Measurements from ENCODE around the gene SHE.
"Not testable (repeated sequence)": the region's sequence is repeated elsewhere in the genome, so short reads cannot be mapped to it uniquely, and the experiment has no call there.

Gene SHE

DNA sequence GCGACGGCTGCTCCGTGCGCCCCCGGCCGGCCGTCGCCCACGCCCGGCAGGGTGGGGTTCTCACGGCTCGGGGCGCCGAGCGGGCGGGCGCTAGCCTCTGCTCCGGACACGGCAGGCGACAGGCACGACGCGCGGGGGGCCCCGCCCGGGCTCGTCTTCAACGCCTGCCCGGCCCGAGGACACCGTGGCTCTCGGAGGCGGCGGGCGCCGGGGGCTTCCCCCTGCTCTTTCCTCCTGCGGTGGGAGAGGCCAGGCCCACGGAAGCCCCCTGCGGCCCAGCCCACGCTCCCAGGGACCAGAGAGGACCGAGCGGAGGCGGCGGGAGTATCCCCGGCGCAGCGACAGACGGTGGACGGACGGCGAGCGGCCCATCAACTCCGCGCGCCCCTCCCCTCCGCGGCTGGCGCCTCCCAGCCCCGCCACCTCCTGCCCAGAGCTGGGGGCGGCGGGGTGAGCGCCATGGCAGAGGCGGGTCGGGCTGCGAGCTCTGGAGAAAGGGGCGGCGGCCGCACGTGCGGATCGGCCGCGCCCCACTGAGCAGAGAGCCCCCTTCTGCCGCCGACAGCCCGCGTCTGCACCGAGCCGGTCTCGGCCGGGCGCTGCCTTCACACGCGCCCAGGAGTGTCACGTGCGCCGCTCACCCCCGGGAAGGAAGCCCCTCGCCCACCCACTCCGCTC, at the start of gene SHE, which contains the start of gene TDRD10:
Gene SHE (minus strand): TSS at position 347 of the 678 bp plus-strand sequence. CDS start 386 bp downstream, outside the sequence.
Gene TDRD10 (plus strand): TSS at position 154 of the 678 bp plus-strand sequence. CDS start 4,685 bp downstream, outside the sequence.
- DNase-seq (ENCODE audit: low read depth in 2 of 2): no peak

- DNase-seq (ENCODE audit: low read depth in 2 of 2): no peak
These were observed 49.3 kb upstream of the SHE start for GRCh38 chr1:154551474-154551873.

- no peak for DNase-seq (ENCODE audit: low read depth in 2 of 2)
These were observed 48.4 kb upstream of the SHE start for GRCh38 chr1:154550657-154551056.

GRCh38 chr1:154550070-154550469, 47.9 kb upstream of the SHE start:
- DNase-seq (ENCODE audit: low read depth in 2 of 2): no peak

DNA sequence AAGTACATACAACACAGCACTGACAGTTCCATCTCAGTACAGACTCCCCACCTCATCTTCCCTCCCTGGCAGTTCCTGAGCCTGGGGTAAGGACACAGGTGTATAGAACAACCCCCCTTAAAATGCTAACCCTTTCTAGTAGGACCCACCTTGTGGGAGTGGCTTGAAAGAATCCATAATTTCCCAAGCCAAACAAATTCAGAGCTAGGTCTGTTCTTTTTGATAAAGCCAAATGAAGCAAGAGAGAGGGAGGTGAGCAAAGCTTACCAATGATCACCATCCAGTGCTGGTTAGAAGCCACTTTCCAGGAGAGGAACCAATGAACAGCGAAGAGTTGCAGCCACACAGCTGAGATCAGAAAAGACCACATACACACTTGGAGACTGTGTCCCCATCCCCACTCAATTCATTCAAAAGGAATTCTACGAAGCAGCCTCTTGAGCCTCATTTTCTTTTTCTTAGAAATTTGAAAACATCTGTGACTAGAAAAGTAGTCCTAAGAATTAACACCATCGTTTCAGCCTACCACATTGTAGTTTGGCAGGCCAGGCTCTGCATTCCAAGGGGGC, 47.1 kb upstream of the SHE start:
- DNase-seq (ENCODE audit: low read depth in 2 of 2): no peak

DNA sequence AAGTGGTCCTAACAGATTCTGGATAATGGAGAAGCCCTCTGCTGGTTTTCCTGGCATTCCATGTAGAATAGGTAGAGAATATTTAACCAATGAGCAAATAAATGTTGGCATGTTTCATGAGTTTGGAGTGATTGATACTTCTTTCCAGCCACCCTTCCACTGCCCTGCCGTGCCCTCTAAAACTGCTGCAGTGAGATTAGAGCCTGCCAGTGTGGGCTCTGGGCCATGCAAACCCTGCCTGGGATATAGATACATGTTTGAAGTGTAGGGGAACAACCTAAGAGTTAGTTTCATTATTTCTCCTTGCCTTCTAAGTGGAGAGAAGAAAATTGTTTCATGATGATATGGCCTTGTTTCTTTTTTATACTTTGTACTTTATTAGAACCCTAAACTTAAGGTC, 45.8 kb upstream of the SHE start:
- DNase-seq (ENCODE audit: low read depth in 2 of 2): no peak

GRCh38 chr1:154547105-154547732, 45.0 kb upstream of the SHE start:
- DNase-seq (ENCODE audit: low read depth in 2 of 2): no peak

DNA sequence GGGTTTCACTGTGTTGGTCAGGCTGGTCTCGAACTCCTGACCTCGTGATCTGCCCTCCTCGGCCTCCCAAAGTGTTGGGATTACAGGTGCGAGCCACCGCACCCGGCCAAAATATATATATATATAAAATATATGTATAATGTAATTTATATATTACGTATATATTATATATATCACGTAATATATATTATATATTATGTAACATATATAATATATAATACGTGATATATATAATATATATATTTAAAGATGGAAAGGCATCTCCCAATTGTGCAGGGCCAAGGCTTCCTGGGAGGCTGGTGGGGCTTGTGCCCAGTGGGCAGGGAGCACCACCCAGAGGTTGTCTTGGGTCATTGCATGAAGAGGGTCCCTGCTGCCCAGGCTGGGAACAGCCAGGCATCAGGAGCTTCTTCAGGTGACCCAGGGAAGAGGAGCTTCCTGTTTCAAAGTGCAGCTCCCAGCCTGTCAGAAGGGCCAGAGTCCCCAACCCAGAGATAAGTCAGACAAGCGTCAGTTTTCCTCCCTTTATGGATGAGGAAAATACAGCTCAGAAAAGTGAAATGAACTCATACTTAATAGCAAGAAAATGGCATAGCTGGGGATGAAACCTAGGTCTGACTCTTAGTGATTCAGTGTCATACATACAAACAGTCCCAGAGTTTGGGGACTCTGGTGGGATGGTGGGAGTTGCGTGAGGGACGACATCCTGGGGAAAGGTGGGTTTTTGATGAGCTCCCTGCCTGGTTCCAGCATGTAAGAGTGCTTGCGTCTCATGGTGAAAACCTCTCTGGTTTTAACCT, 44.3 kb upstream of the SHE start:
- DNase-seq (ENCODE audit: low read depth in 2 of 2): peak; percentile 24 to 25

- no peak for DNase-seq (ENCODE audit: low read depth in 2 of 2)
These were observed 39.0 kb upstream of the SHE start for GRCh38 chr1:154541231-154541630.

DNA sequence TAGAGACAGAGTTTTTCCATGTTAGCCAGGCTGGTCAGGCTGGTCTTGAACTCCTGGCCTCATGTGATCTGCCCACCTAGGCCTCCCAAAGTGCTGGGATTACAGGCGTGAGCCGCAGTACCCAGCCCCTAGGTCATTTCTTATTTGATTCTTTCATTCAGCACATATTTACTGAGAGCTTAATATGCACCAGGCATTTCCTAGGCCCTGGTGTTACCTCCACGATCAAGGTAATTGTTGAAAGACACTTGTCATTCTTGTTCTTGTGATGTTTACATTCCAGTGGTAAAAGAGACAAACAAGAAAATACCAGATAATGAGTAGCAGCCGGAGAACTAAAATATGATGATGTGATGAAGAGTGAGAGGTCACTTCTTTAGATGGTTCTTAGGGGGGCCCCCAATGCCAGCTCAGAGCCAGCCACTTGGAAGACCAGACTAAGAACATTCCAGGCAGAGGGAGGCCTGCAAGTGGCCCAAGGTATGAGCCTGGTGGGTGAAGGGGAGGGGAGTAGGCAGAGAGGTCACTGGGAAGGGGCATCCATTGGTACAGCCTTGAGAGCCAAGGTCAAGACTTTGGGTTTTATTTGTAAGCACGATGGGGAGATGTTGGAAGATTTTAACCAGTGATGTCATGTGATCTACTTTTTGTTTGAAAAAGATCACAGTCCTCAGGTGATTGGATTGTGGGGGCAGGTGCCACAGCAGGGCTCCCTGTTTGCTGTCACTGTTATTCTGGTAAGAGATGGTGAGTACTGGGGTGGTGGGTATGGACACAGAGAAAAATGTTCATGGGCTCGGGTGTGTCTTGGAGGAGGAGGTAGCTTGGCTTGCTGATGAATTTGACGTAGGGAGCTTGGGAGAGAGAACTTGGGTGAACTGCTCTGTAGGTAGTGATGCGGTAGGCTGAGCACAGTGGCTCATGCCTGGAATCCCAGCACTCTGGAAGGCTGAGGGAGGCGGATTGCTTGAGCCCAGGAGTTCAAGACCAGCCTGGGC, 37.6 kb upstream of the SHE start:
- DNase-seq (ENCODE audit: low read depth in 2 of 2): no peak

DNA sequence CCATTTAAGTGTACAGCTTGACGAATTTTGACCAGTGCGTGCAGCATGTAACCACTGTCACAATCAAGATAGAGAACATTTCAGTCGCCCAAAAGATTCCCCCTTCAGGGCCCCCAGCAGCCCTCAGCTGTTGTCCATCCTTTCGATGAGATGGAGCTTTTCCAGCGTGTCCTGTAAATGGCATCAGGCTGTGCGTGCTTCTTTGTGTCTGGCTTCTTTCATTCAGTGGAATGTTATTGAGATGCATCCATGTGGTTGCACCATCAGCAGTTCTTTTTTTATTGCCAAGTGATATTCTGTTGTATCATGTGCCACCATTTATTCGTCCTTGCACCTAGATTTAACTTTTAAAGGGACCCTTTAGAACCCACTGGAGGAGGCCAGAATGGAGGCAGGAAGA, 34.4 kb upstream of the SHE start:
- DNase-seq (ENCODE audit: low read depth in 2 of 2): no peak

- DNase-seq (ENCODE audit: low read depth in 2 of 2): no peak
These were observed 32.0 kb upstream of the SHE start for GRCh38 chr1:154533952-154534844.

DNA sequence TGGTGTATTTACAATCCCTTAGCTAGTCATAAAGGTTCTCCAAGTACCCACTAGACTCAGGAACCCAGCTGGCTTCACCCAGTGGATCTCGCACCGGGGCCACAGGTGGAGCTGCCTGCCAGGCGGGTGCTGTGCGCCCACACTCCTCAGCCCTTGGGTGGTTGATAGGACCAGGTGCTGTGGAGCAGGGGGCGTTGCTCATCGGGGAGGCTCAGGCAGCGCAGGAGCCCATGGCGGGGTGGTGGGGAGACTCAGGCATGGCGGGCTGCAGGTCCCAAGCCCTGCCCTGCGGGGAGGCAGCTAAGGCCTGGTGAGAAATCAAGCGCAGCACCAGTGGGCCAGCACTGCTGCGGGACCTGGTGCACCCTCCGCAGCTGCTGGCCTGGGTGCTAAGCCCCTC, 29.7 kb upstream of the SHE start:
- not testable (repeated sequence) for DNase-seq (ENCODE audit: low read depth in 2 of 2)

DNA sequence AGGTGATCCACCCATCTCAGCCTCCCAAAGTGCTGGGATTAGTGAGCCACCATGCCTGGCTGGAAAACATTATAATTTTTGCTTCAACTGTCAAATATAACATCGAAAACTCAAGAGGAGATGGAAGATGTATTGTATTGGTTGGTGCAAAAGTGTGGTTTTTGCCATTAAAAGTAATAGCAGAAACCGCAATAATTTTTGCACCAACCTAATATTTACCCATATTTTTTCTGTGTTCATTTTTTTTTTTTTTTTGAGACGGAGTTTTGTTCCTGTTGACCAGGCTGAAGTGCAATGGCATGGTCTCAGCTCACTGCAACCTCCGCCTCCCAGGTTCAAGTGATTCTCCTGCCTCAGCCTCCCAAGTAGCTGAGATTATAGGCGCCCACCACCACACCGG, 27.1 kb upstream of the SHE start:
- DNase-seq (ENCODE audit: low read depth in 2 of 2): no peak

DNA sequence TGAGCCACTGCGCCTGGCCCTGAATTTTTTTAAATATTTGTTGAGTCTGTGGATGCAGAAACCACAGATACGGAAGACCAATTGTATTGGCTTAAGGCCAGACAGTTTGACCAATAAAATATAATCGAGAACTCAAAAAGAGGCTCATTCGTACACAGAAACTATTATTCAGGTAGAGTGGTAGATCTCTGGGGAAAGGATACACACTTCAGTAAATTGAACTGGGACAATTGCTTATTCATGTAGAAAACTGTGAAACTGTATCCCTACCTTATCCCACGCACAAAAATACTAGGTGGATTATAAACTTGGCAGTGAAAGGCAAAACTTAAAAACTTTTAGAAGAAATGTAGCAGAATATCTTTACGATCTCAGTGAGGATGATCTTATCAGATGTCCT, 25.0 kb upstream of the SHE start:
- DNase-seq (ENCODE audit: low read depth in 2 of 2): no peak

- no peak for DNase-seq (ENCODE audit: low read depth in 2 of 2)
These were observed 22.7 kb upstream of the SHE start for GRCh38 chr1:154524881-154525280.

- no peak for DNase-seq (ENCODE audit: low read depth in 2 of 2)
These were observed 19.5 kb upstream of the SHE start for GRCh38 chr1:154521695-154522094.

DNA sequence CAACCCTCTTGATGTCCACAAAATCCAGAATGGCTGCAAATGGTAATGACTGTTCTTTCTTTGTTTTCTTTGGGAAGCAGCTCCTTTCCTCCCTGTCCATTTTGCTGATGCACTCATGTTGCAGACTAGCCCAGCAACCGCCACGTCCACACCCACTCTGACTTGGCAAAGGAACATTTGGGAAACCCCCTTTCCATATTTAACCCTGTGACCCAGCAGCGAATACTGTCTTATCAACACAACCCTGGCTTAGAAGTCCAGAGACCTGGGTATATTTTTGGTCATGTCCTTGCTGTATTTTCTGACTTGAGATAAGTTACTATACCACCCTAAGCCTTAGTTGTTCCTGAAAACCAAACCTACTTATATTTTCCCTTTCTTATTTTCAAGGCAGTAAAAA, 18.1 kb upstream of the SHE start:
- DNase-seq (ENCODE audit: low read depth in 2 of 2): no peak

GRCh38 chr1:154519591-154519991, 17.4 kb upstream of the SHE start:
- no peak for DNase-seq (ENCODE audit: low read depth in 2 of 2)

DNA sequence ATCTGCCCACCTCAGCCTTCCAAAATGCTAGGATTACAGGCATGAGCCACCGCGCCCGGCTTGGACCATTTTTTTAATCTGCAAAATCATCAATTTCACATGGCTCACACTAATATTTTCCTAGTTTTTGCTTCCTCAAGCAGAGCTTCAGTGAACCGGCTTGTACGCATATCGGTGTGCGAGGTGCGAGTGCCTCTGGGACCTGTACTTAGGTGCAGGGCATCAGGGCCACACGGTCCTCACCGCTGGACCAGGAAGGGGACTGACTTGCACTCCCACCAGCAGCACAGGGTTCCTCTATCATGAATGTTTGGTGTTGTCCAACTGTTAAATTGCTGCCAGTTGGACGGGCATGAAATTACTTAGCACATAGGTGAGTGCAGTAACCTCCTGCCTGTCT, 15.4 kb upstream of the SHE start:
- no peak for DNase-seq (ENCODE audit: low read depth in 2 of 2)
